Measurements from ENCODE around the gene AARSD1.

- TF ChIP-seq, protein P1, sequence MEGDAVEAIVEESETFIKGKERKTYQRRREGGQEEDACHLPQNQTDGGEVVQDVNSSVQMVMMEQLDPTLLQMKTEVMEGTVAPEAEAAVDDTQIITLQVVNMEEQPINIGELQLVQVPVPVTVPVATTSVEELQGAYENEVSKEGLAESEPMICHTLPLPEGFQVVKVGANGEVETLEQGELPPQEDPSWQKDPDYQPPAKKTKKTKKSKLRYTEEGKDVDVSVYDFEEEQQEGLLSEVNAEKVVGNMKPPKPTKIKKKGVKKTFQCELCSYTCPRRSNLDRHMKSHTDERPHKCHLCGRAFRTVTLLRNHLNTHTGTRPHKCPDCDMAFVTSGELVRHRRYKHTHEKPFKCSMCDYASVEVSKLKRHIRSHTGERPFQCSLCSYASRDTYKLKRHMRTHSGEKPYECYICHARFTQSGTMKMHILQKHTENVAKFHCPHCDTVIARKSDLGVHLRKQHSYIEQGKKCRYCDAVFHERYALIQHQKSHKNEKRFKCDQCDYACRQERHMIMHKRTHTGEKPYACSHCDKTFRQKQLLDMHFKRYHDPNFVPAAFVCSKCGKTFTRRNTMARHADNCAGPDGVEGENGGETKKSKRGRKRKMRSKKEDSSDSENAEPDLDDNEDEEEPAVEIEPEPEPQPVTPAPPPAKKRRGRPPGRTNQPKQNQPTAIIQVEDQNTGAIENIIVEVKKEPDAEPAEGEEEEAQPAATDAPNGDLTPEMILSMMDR (IDR thresholded peaks at IDR 0.05; ENCODE audit: low read depth, low read length): no peak
- TF ChIP-seq EZH2phosphoT487 (IDR thresholded peaks at IDR 0.05; ENCODE audit: low read depth): no peak
These were observed 33.2 kb upstream of the AARSD1 start for GRCh38 chr17:42997390-42997983.
